ENCODE data around the gene GOLGA6L7. TPM values are rescaled to one million over a fixed set of nuclear protein-coding genes. Genes with fewer than 3 reads are reported as not detected.
"Not testable (repeated sequence)": the region's sequence is repeated elsewhere in the genome, so short reads cannot be mapped to it uniquely, and the experiment has no call there.

Gene GOLGA6L7
- total RNA-seq = not detected
- long read RNA-seq = 0 reads

DNA sequence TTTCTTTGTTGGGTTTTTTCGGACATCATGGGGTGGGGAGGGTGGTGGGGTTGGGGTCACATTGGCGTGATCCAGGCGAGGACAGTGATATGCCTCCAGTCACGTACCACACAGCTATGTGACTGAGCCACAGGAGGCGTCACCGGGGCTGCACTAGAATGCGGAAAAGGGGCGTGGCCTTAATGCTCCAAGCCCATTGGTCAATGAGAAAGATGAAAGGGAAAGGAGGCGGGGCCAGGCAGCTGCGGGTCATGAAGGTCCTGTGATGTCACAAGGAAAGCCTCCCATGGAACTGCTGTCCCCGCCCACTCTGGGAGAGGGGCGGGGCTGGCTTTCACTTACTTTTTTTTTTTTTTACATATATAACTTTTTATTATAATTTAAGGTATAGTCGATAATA is at the start of gene GOLGA6L7:
Gene GOLGA6L7, minus strand, starts transcription at position 124 of the 400 bp plus-strand sequence. Its CDS starts 95 bp downstream, at position 29.
- DNase-seq (ENCODE audit: low spot score) = not testable (repeated sequence)

DNA sequence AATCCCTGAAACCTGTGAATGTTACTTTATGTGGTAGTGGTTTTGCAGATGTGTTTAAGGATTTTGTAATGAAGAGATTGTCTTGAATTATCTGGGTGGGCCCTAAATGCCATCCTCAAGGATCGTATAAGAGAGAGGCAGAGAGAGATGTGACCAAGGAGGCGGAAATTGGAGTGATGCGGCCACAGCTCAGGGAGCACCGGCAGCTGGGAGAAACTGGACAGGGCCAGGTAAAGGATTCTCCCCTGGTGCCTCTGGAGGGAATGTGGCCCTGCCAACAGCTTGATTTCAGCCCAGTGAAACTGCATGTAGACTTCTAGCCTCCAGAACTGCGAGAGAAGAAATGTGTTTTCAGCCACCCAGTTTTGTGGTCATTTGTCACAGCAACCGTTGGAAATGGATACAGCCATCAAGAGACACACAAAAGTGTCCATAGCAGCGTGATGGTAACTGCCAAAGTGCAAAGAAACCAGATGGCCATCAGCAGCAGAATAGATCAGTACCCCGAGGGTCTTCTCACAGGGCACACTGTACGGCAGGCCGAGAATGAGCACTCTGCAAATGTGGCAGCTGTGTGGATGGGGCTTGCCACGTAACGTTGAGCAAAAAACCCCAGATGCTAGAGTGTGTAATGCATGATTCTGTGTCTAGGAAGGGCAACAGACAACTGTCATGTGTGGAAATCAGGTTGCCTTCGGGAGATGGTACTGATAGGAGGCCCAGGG is 49.6 kb upstream of the GOLGA6L7 start:
- no peak for DNase-seq (ENCODE audit: low spot score)

DNA sequence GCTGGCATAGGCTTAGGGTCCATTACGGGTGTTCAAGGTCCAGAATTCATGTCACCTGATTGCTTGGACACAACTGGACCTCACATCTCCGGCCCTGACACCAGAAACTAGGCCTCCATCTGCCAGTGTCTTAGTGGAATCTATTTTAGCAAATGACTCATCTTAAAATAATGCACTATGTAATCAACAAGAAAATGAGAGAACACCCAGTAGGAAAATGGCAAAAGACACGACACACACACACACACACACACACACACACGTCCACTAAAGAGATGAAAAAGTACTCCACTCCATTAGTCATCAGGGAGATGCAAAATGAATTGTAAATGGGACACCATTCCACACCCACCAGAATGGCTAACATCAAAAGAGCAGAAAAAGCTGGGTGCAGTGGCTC is 48.5 kb upstream of the GOLGA6L7 start:
- DNase-seq (ENCODE audit: low spot score) = no peak

- DNase-seq (ENCODE audit: low spot score) = no peak
Measured at GRCh38 chr15:28895566-28895965, 47.1 kb upstream of the GOLGA6L7 start.

DNA sequence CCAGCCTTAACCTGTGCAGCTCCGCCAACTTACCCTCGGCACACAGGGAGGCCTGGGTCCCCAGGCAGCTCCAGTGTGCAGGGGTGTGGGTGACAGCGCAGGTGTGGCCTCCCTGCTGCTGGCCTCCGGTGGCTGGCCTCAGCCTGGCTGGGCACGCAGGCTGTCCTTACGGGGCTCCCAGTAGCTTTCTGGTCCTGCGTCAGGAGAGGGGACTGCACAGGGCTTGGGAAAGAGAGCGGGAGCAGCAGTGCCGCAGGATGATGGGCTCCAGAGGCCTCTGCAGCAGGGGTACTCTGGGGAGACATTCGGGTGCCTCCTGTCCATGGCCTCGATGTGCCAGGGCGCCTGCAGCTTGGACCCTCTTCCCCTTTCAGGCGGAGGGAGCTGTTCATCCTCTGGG is 46.7 kb upstream of the GOLGA6L7 start:
- DNase-seq (ENCODE audit: low spot score) = no peak

GRCh38 chr15:28894631-28895030 is 46.2 kb upstream of the GOLGA6L7 start:
- DNase-seq (ENCODE audit: low spot score) = no peak

- DNase-seq (ENCODE audit: low spot score) = no peak
Measured at GRCh38 chr15:28892789-28893610, 44.6 kb upstream of the GOLGA6L7 start.

GRCh38 chr15:28891588-28891987 is 43.1 kb upstream of the GOLGA6L7 start:
- DNase-seq (ENCODE audit: low spot score) = no peak

GRCh38 chr15:28890711-28891495 is 42.5 kb upstream of the GOLGA6L7 start:
- no peak for DNase-seq (ENCODE audit: low spot score)

DNA sequence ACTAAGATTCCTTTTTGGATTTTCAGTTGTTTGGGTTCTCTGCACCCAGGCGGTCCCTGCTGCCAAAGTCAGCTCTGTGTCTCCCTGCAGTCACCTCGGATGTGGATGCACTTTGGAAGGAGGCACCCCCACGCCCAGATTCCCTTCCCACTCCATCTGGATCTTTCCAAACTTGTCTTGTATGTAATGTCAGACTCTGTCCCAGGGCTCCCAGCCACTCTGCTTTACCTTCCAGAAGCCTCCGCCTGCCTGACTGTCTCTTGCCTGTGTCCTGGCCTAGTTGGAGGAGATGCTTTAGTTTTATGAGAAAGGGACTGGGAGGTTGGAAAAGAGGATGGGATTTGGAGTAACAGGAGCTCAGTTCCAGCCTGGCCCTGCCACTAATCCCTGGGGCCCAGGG is 41.8 kb upstream of the GOLGA6L7 start:
- DNase-seq (ENCODE audit: low spot score) = not testable (repeated sequence)

- not testable (repeated sequence) for DNase-seq (ENCODE audit: low spot score)
Measured at GRCh38 chr15:28889871-28890270, 41.4 kb upstream of the GOLGA6L7 start.

DNA sequence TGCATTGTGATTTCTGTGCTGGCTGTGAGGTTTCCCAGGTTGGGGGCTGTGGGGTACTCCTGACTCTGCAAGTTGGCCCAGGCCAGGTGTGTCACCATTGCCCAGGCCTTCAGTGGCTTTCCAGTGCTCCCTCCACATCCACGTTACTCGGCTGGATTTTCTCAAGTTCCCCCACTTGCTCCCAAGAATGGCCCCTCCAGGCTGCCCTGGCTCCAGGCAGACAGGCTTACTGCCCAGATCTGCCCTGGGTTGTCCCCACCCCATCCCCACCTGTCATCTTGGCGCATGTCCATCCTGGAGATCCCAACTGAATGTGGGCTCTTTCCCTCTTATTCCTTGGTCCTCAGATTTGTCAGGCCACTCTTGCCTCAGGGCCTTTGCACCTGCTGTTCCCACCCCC is 40.9 kb upstream of the GOLGA6L7 start:
- DNase-seq (ENCODE audit: low spot score) = no peak

DNA sequence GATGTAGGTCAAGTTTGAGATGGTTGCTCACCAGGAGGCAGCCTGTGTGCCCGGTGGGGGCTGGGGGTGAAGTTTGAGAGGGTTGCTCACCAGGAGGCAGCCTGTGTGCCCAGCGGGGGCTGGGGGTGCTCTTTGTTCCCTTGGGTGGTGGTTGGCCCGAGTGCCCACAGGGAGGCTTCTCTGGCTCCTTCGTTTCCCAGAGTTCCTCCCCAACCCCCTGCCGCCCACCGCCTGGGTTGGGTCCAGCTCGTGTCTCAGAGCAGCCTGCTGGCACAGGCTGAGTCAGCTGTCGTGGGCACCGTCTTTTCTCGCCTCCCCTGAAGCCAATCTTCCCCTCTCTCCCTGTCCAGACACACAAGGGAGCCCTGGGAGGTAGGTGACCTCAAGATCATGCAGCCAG is 40.5 kb upstream of the GOLGA6L7 start:
- DNase-seq (ENCODE audit: low spot score) = no peak

DNA sequence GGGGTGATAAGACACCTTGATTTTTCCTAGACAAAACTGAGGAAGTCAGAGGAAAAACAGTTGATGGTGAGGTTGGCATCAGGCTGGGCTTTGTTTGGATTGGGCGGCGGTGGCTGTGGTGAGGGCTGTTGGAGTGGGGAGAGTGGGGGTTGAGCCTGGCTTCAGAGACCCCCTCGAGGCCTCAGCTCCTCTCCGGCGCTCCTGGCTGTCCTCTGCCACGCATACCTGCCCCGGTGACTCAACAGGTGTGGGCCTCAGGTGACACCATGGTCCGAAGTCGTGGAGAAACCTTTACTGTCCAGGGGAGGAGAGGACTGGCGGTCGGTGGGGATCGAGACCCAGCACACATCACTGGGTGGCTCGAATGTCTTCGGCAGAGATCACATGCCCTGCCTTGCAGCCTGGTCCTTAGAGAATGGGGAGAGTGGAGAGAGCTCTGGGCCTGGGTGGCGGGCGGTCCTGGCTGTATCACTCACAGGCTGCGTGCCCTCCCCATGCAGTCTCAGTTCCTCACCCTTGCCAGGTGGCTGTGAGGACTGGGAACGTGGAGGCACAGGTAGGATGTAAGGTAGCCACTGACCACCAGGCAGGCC is 40.0 kb upstream of the GOLGA6L7 start:
- DNase-seq (ENCODE audit: low spot score) = no peak

GRCh38 chr15:28887339-28888174 is 39.1 kb upstream of the GOLGA6L7 start:
- no peak for DNase-seq (ENCODE audit: low spot score)

DNA sequence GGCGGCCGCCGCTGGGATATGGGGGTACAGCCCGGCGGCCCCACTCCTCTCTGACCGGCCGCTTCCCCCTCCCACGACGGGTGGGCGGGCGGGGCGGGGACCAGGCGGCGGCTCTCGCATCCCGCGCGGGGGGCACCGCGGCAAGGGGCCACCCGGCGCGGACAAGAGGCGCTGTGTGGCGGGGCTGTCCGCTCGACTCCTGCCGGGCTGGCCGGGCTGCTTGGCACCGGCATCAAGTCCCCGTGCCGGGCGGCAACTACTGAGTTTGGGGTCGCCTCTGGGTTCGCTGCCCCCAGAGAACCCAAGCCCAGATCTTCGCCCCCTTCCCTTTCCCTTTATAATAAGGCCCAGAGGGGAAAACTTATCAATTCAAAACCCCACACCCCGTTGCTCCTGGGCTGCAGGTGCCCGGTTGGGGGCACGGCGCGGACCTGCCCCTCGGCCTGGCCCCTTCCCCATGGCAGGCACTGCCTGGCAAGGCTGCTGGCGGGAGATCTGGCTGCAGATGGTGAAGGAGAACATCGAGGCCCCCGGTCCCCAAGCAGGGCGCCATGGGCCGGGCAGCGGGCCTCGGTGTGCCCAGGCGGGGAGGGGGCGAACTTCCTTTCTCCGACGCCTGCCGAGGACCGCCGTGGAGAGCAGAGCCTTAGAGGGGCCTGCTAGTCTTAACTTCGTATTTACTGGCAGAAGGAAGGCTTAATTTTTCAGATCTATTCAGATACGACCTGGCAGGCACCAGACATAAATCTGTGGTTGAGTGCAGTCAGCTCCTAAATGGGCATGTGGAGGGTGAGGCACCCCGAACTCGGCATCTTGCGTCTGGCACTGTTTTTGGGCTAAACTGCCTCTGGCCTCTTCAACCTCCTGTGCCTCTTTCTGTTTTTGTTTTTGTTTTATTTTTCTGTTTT is 38.2 kb upstream of the GOLGA6L7 start:
- DNase-seq (ENCODE audit: low spot score) = no peak

DNA sequence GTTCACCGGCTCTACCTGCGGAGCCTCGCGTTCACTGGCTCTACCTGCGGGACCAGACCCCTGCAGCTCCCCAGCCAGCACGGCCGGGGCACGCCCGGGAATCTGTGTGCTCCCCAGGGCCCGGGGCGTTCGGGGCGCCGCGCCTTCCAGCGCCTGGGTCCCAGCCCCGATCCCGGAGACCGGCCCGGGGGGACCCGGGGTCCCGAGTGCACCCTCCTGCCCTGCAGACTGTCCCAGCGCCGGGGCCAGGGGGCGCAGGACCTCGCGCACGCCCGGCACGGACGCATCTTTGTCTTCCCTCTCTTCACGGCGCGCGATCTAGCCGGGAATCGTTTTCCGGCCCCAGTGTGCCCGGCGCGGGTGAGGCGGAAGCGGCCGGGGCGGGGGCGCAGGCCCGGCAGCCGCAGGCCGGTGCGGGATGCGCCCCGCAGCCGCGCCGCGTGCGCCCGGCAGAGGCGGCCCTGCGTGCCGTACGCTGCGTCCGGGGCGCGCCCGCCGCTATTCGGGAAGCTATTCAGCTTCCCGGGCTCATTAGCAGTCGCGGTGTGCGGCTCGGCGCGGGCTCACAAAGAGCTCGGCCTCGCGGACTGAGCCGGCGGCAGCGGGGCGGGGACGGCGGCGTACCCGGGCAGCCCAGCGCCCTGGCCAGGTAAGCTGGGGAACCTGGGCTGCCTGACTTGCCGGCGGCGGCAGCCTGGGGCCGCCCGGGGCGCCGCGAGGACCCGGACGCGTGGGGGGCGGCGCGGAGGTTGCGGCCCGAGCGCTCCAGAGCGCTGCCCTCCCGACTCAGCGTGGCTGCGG is 37.4 kb upstream of the GOLGA6L7 start, which contains the start of gene APBA2:
Gene APBA2, plus strand, starts transcription at position 345 of the 801 bp plus-strand sequence. CDS start 167,911 bp downstream, outside the sequence.
- DNase-seq (ENCODE audit: low spot score) = no peak

- DNase-seq (ENCODE audit: low spot score) = no peak
Measured at GRCh38 chr15:28885128-28885629, 36.7 kb upstream of the GOLGA6L7 start.
